Panc1 (cell line): Measurements from ENCODE around the gene TRIM54. TPM values are rescaled to one million over a fixed set of nuclear protein-coding genes. Genes with fewer than 3 reads are reported as not detected.

Experiments used
- ATAC-seq: fragments of 200-7000 bp; cut with Tn5 transposase; 2 replicates; pipeline ENCODE4 v1.9.1; 2020; ENCODE audit warnings: mild to moderate bottlenecking, moderate library complexity
- BruUV-seq: library from RNA; stranded (reverse); fragments of 400-500 nt; replicated peaks from 2 replicates; lab custom pipeline; 2021; lab: Mats Ljungman, UMichigan
- CTCF ChIA-PET: fragments of 300-600 bp; sonication (Branson Sonifier 250); formaldehyde crosslinking; loops from one replicate; lab custom pipeline; 2022; ENCODE audit warnings: antibody characterized with exemption; lab: Charles Lee
- POLR2A ChIA-PET: fragments of 300-600 bp; sonication (Branson Sonifier 250); formaldehyde crosslinking; loops from one replicate; lab custom pipeline; 2022; ENCODE audit warnings: antibody characterized with exemption; lab: Charles Lee
- DNase-seq: peaks from one replicate; pipeline ENCODE4 v3.0.0-alpha.2; 2010; ENCODE audit warnings: low read depth, low spot score
- H3K27ac ChIP-seq: 2 replicates; pipeline ENCODE4 v1.5.1; 2011; ENCODE audit warnings: mild to moderate bottlenecking, low read length, inconsistent platforms
- H3K27me3 ChIP-seq: fragments of 200-500 bp; sonication (Bioruptor generic); 2 replicates; pipeline ENCODE4 v1.6.0; 2014; ENCODE audit warnings: low read length, inconsistent platforms; ENCODE audit not compliant: control insufficient read depth, insufficient read depth
- H3K36me3 ChIP-seq: fragments of 200-500 bp; sonication (Bioruptor generic); 2 replicates; pipeline ENCODE4 v1.5.1; 2014; ENCODE audit warnings: inconsistent platforms, mild to moderate bottlenecking, low read length, moderate library complexity; ENCODE audit not compliant: control insufficient read depth, insufficient read depth
- H3K4me1 ChIP-seq: 2 replicates; pipeline ENCODE4 v1.5.1; 2011; ENCODE audit warnings: inconsistent platforms, mild to moderate bottlenecking, low read length, moderate library complexity; ENCODE audit not compliant: control insufficient read depth, insufficient read depth
- H3K4me3 ChIP-seq, 2 experiments: 2 replicates each; pipeline ENCODE4 v1.5.1; 2011 to 2012; ENCODE audit warnings: low read depth in 2 of 2, low read length in 2 of 2, mild to moderate bottlenecking in 2 of 2, inconsistent platforms in 1 of 2, moderate library complexity in 1 of 2
- H3K9me3 ChIP-seq: fragments of 200-500 bp; sonication (Bioruptor generic); 2 replicates; pipeline ENCODE4 v1.5.1; 2014; ENCODE audit warnings: low read depth, mild to moderate bottlenecking, inconsistent platforms, low read length, moderate library complexity; ENCODE audit not compliant: control insufficient read depth, insufficient read depth
- POLR2AphosphoS5 ChIP-seq: IDR thresholded peaks from 2 replicates; pipeline ENCODE4 v1.6.1; 2012; ENCODE audit warnings: mild to moderate bottlenecking, low read depth, low read length, moderate library complexity
- SIN3A ChIP-seq: IDR thresholded peaks from 2 replicates; pipeline ENCODE4 v1.6.1; 2012; ENCODE audit warnings: low read depth, mild to moderate bottlenecking, low read length, moderate library complexity, borderline replicate concordance; ENCODE audit not compliant: insufficient read depth
- TCF7L2 ChIP-seq: IDR thresholded peaks from 2 replicates; pipeline ENCODE4 v1.6.1; 2011; ENCODE audit warnings: mild to moderate bottlenecking, low read depth, low read length, inconsistent platforms
- in situ Hi-C: cut with HindIII; loops from 2 replicates; pipeline ENCODE4 v1.10.0; 2016; ENCODE audit warnings: low sequenced_read_pairs, low pct_unique_long_range_greater_than_20kb
- intact Hi-C: fragments of 100-400 bp; cut with micrococcal nuclease; formaldehyde crosslinking; loops from one replicate; pipeline ENCODE4 v1.10.0; 2022; ENCODE audit not compliant: unreplicated experiment
- total RNA-seq: library from RNA; stranded (reverse); gene quantifications from one replicate; pipeline ENCODE4 v1.2.1, GENCODE V29; 2021; ENCODE audit not compliant: unreplicated experiment
- TF ChIP-seq, protein P1 (sequence below), 2 experiments: IDR thresholded peaks; 2 replicates each; pipeline ENCODE4 v1.6.1; 2011 to 2012; ENCODE audit warnings: low read depth in 2 of 2, control low read depth in 1 of 2, low read length in 1 of 2, mild to moderate bottlenecking in 1 of 2, moderate library complexity in 1 of 2; ENCODE audit not compliant: insufficient read depth in 1 of 2
- TF ChIP-seq, protein P2 (sequence below): fragments of 450-650 bp; IDR thresholded peaks from 2 replicates; pipeline ENCODE4 v1.5.1; 2017; ENCODE audit warnings: mild to moderate bottlenecking

Gene TRIM54
- total RNA-seq, 1 experiment from 2014 or later: 0.21 TPM

GRCh38 chr2:27251766-27252165 lies 30.5 kb upstream of the TRIM54 start:
- DNase-seq: no peak
- Histone ChIP-seq H3K27ac (no peak overlapping the region), H3K9me3 (no peaks in the 10 kb centered on the region), H3K4me1 (peaks cover 6% of the 10 kb centered on the region), H3K4me3 (no peak overlapping the region), H3K36me3 (no peaks in the 10 kb centered on the region), H3K27me3 (no peaks in the 10 kb centered on the region; the same call in 1 of the 2 replicates)
- POLR2A ChIA-PET: no interaction called here
- intact Hi-C loops: no loop called here
- no TSS peak for BruUV-seq
- in situ Hi-C loops: no loop called here
- no peak for ATAC-seq
- TF ChIP-seq, protein P1, sequence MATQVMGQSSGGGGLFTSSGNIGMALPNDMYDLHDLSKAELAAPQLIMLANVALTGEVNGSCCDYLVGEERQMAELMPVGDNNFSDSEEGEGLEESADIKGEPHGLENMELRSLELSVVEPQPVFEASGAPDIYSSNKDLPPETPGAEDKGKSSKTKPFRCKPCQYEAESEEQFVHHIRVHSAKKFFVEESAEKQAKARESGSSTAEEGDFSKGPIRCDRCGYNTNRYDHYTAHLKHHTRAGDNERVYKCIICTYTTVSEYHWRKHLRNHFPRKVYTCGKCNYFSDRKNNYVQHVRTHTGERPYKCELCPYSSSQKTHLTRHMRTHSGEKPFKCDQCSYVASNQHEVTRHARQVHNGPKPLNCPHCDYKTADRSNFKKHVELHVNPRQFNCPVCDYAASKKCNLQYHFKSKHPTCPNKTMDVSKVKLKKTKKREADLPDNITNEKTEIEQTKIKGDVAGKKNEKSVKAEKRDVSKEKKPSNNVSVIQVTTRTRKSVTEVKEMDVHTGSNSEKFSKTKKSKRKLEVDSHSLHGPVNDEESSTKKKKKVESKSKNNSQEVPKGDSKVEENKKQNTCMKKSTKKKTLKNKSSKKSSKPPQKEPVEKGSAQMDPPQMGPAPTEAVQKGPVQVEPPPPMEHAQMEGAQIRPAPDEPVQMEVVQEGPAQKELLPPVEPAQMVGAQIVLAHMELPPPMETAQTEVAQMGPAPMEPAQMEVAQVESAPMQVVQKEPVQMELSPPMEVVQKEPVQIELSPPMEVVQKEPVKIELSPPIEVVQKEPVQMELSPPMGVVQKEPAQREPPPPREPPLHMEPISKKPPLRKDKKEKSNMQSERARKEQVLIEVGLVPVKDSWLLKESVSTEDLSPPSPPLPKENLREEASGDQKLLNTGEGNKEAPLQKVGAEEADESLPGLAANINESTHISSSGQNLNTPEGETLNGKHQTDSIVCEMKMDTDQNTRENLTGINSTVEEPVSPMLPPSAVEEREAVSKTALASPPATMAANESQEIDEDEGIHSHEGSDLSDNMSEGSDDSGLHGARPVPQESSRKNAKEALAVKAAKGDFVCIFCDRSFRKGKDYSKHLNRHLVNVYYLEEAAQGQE (IDR thresholded peaks at IDR 0.05; ENCODE audit: insufficient read depth in 1 of 2, low read depth in 2 of 2, low read length in 1 of 2): no peak
- TF ChIP-seq, protein P2, sequence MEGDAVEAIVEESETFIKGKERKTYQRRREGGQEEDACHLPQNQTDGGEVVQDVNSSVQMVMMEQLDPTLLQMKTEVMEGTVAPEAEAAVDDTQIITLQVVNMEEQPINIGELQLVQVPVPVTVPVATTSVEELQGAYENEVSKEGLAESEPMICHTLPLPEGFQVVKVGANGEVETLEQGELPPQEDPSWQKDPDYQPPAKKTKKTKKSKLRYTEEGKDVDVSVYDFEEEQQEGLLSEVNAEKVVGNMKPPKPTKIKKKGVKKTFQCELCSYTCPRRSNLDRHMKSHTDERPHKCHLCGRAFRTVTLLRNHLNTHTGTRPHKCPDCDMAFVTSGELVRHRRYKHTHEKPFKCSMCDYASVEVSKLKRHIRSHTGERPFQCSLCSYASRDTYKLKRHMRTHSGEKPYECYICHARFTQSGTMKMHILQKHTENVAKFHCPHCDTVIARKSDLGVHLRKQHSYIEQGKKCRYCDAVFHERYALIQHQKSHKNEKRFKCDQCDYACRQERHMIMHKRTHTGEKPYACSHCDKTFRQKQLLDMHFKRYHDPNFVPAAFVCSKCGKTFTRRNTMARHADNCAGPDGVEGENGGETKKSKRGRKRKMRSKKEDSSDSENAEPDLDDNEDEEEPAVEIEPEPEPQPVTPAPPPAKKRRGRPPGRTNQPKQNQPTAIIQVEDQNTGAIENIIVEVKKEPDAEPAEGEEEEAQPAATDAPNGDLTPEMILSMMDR: no peak
- no peak for TF ChIP-seq TCF7L2
- TF ChIP-seq POLR2AphosphoS5: no peak
- no peak for TF ChIP-seq SIN3A
- CTCF ChIA-PET: no interaction called here

DNA sequence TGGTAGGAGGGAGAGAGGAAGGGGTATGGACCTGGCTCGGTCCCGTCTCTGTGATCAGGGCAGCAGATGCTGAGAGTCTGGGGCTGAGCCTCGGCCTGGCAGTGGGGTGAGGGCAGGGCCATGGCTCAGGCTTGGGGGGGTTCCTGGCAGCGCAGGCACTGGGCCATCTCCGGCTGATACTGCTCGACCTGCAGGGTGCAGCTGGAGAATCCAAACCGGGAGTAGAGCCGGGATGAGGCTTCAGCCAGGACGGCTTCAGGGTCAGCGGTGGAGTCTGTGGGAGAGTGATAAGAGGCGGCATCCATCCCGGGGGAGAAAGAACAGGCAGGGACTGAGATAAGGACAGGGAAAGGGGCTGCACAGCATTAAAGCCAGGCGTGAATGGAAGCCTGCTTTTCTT lies 27.0 kb upstream of the TRIM54 start:
- POLR2A ChIA-PET: no interaction called here
- Histone ChIP-seq H3K4me3 (no peak overlapping the region), H3K4me1 (no peaks in the 10 kb centered on the region), H3K27ac (no peak overlapping the region), H3K9me3 (no peaks in the 10 kb centered on the region), H3K36me3 (no peaks in the 10 kb centered on the region), H3K27me3 (peaks cover 2% of the 10 kb centered on the region; the same call in 1 of the 2 replicates)
- DNase-seq (no peak), ATAC-seq (no peak)
- BruUV-seq: no TSS peak
- in situ Hi-C loops: no loop called here
- TF ChIP-seq SIN3A (no peak), POLR2AphosphoS5 (no peak), TCF7L2 (no peak)
- TF ChIP-seq, protein P2: no peak
- CTCF ChIA-PET: no interaction called here
- intact Hi-C loops: no loop called here
